DOHH2 (cell line): ENCODE results near the gene MAP2.

ENCODE experiments used
- EZH2phosphoT487 ChIP-seq: fragments of 200-600 bp; sonication (generic); IDR thresholded peaks from 2 replicates; pipeline ENCODE4 v1.6.1; 2017; ENCODE audit warnings: borderline replicate concordance, mild to moderate bottlenecking, antibody characterized with exemption, low read length, moderate library complexity, mixed read lengths
- TF ChIP-seq, protein P1 (sequence below): fragments of 200-600 bp; sonication (generic); IDR thresholded peaks from one replicate; pipeline ENCODE4 v1.5.1; 2014; ENCODE audit warnings: antibody characterized with exemption, mild to moderate bottlenecking, low read depth, low read length; ENCODE audit not compliant: poor library complexity, severe bottlenecking

DNA sequence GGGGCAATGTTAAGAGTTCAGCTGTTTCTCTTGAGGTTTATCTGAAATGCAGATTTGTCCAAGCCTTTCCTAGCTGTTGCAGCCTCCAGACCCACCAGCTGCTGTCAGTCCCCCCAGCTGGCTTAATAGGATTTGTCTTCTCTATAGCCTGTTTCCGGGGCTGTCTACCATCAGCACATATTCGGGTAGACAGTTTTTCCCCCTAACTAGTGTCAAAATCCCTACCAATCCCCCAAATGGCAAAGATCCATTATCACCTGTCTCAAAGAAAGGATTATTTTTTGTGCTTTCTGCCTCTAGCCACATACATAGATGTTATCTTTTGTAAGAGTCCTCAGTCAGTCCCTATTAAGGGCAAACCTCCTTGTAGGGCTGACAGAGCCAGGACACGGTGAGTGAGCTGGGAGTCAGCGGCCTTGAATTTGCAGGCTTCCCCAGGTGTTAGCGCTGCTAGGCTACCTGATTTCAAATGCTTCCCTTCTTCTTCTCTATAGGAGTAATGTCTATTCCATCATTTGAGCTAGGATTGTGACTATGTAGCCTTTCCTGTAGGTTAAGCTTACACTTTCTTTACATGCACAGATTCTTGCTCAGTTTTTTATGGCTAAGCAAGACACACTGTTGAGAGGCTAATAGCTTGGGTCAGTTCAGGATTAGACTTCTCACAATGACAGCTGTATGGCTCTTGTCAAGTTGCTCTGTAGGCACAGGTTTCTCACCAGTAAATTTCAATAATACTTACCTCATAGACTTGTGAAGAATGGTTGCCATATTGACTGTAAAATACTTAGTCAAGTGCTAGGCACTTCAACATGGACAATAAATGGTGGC, 176.7 kb downstream of the MAP2 start:
- TF ChIP-seq, protein P1, sequence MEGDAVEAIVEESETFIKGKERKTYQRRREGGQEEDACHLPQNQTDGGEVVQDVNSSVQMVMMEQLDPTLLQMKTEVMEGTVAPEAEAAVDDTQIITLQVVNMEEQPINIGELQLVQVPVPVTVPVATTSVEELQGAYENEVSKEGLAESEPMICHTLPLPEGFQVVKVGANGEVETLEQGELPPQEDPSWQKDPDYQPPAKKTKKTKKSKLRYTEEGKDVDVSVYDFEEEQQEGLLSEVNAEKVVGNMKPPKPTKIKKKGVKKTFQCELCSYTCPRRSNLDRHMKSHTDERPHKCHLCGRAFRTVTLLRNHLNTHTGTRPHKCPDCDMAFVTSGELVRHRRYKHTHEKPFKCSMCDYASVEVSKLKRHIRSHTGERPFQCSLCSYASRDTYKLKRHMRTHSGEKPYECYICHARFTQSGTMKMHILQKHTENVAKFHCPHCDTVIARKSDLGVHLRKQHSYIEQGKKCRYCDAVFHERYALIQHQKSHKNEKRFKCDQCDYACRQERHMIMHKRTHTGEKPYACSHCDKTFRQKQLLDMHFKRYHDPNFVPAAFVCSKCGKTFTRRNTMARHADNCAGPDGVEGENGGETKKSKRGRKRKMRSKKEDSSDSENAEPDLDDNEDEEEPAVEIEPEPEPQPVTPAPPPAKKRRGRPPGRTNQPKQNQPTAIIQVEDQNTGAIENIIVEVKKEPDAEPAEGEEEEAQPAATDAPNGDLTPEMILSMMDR, result no peak
- no peak for TF ChIP-seq EZH2phosphoT487
